Subcutaneous adipose tissue (tissue), 4 donors: ENCODE measurements around the gene ADAM10. TPM values are rescaled to one million over a fixed set of nuclear protein-coding genes. Genes with fewer than 3 reads are reported as not detected.

Experiments used
- CTCF ChIP-seq: fragments of 450-650 bp; IDR thresholded peaks from one replicate; pipeline ENCODE4 v1.5.1; 2016; ENCODE audit warnings: low read depth, mild to moderate bottlenecking, control low read depth, antibody characterized with exemption, moderate library complexity
- total RNA-seq, 4 donors: library from RNA; depleted of rRNA; stranded (reverse); fragments of >200 nt; gene quantifications; one replicate each; pipeline ENCODE4 v1.1.0, GENCODE V29; 2016

ADAM10 gene
- total RNA-seq, 4 donors from 2014 or later, result 55.4 to 105 (median 57.6) TPM

- TF ChIP-seq CTCF, result no peak
These were observed 63.2 kb downstream of the ADAM10 start for GRCh38 chr15:58686286-58686685.

DNA sequence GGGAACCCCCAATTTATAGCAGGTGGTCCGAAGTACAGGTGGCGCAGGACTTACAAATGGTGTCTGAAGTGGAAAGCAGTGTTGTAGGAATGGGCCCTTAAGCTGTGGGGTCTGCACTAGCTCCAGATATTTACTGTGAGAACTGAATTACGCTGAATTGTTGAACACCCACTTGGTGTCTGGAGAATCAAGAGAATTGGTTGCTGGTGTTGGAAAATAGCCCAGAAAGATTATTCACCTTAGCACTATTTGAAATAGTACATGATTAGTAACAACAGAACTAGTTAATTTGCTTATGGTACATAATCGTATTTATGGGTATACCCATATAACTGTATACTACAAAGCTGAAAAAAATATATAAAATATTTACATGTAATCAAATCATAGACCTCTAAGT is 64.8 kb downstream of the ADAM10 start:
- no peak for TF ChIP-seq CTCF

DNA sequence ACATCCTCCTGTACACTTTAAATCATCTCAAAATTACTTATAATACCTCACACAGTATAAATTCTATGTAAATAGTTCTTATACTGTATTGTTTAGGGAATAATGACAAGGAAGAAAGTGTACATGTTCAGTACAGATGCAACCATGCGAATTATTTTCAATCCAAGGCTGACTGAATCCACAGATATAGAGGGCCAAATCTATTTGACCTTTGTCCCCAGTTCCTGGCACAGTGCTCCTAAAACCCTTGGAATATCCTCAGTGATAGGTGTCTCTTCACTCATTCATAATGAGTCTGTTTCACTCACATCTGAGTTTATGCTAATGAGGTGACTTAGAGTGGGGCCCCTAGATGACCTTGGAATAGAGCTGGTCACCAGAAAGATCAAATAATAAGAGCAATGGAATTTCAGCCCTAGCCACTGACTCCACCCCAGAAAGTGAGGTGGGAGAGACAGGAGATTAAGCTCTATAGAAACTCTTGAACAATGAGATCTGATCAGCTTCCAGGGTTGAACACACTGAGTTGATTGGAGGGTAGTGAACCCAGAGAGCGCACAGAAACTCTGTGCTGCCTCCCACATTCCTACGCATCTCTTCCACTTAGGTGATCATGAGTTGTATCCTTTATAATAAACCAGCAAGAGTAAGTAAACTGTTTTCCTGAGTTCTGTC is 65.3 kb downstream of the ADAM10 start:
- no peak for TF ChIP-seq CTCF

- TF ChIP-seq CTCF, result no peak
These were observed 67.3 kb downstream of the ADAM10 start for GRCh38 chr15:58682234-58682633.

DNA sequence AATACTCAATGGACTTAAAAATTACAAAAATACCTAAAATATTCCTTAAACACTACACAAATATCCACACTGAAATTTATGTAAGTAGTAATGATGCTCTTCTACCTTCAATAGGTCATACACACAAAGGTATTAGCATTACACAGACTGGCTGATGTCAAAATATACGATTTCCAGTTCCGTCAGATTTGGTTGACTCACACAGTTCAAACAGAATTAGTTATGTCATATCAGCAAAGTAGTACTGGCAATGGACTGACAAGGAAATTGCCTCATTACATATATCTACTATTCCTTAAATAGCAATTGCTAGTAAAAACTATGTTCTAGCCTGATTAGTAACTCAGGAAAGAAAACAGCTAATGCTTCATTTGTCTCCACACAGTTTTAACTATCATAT is 70.8 kb downstream of the ADAM10 start:
- no peak for TF ChIP-seq CTCF

- no peak for TF ChIP-seq CTCF
These were observed 72.1 kb downstream of the ADAM10 start for GRCh38 chr15:58677426-58677825.

DNA sequence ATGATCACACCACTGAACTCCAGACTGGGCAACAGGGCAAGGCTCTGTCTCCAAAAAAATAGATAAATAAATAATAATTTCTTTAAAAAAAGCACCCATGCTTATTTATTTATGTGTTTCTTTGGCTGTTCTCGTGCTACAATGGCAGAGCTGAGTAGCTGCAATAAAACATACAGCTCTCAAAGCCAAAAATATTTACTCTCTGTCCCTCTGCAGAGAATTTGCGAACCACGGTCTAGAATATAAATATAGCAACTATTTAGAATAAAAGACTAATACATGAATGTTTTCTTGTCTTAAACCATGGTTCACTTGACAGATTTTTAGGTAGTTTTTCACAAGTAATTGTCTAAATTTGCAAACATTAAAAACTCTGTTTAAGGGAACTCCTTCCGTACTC is 72.7 kb downstream of the ADAM10 start:
- no peak for TF ChIP-seq CTCF
